Effector memory CD4-positive, alpha-beta T cell (primary cell): ENCODE measurements around the gene POC1A.

Source experiments
- DNase-seq, 3 donors: peaks; one replicate each; pipeline ENCODE4 v3.0.0-alpha.2; 2020
- H3K27ac ChIP-seq: 2 replicates; pipeline ENCODE4 v1.7.0; 2013; ENCODE audit warnings: mild to moderate bottlenecking, low read length, moderate library complexity; ENCODE audit not compliant: insufficient read depth, poor library complexity, severe bottlenecking
- H3K27me3 ChIP-seq: replicated peaks from 2 replicates; pipeline ENCODE4 v1.7.0; 2013; ENCODE audit warnings: mild to moderate bottlenecking, low read length; ENCODE audit not compliant: insufficient read depth, control insufficient read depth, poor library complexity, severe bottlenecking
- H3K36me3 ChIP-seq: 2 replicates; pipeline ENCODE4 v1.7.0; 2013; ENCODE audit warnings: mild to moderate bottlenecking, low read length, moderate library complexity; ENCODE audit not compliant: control insufficient read depth, insufficient read depth
- H3K4me1 ChIP-seq: 2 replicates; pipeline ENCODE4 v1.7.0; 2013; ENCODE audit warnings: low read length, mild to moderate bottlenecking; ENCODE audit not compliant: control insufficient read depth, insufficient read depth, poor library complexity, severe bottlenecking
- H3K4me3 ChIP-seq: 2 replicates; pipeline ENCODE4 v1.7.0; 2013; ENCODE audit warnings: low read length, low read depth, mild to moderate bottlenecking; ENCODE audit not compliant: insufficient read depth, poor library complexity, severe bottlenecking
- H3K9me3 ChIP-seq: 2 replicates; pipeline ENCODE4 v1.7.0; 2013; ENCODE audit warnings: mild to moderate bottlenecking, low read length, moderate library complexity; ENCODE audit not compliant: control insufficient read depth

POC1A gene

DNA sequence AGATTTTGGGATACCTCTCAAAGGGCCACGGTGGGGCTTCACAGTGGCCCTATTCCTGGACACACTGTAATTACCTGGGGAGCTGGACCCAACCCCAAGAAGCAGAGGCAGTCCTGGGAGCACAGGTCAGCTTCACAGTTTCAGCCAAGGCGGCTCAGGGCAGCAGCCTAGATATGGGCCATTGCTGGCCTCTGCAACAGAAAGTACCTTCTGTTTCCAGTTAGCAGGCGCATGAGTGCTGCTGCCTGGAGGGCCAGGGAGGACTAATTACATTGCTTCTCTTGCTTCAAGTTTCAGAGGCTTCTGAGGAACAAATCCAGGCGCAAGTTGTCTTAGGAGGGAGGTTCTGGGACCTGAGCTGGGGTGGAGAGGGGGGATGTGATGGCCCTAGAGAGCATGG is 84.4 kb downstream of the POC1A start:
- Histone ChIP-seq H3K9me3 (no peaks in the 10 kb centered on the region), H3K27ac (no peak overlapping the region), H3K27me3 (no peaks in the 10 kb centered on the region), H3K4me1 (no peaks in the 10 kb centered on the region), H3K36me3 (no peaks in the 10 kb centered on the region), H3K4me3 (no peak overlapping the region)
- no peak for DNase-seq

DNA sequence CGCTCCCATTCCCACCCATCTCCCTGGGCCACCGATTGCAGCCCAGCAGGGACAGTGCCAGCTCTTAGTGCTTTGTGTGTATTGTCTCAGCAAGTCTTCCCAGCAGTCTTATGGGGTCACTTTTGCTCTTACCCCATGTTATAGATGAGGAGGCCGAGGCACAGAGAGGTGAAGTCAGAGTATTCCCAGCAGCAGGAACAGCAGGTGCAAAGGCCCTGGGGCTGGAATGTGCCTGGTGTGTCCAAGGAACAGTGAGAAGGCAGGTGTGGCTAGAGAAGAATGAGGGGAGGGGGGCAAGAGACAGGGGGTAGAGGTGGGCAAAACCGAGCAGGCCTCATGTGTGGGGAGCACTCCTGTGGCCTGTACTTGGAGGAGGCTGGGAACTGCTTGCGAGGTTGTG is 85.1 kb downstream of the POC1A start:
- Histone ChIP-seq H3K4me1 (no peaks in the 10 kb centered on the region), H3K27me3 (no peaks in the 10 kb centered on the region), H3K27ac (no peak overlapping the region), H3K4me3 (no peak overlapping the region), H3K36me3 (no peaks in the 10 kb centered on the region), H3K9me3 (no peaks in the 10 kb centered on the region)
- DNase-seq, result no peak

DNA sequence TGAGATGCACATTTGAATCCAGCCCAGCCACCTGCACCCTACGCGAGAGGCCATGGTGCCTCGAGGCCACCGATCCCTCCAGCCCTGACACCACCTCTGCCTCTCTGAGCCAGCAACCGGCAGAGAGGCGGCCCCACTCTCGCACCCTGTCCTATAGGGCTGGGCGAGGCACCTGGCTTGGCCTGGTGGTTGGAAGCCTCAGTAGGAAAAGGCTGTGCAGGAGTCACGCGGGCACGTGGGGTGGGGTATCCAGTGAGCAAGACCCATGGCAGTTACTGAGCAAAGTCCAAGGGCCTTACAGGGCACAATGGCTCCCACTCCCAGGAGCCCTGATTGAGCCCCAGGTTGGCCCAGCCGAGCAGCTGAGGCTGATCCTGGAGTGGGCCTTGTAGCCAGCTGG is 85.5 kb downstream of the POC1A start:
- Histone ChIP-seq H3K27ac (no peak overlapping the region), H3K4me1 (no peaks in the 10 kb centered on the region), H3K9me3 (no peaks in the 10 kb centered on the region), H3K4me3 (no peak overlapping the region), H3K27me3 (no peaks in the 10 kb centered on the region), H3K36me3 (no peaks in the 10 kb centered on the region)
- DNase-seq, result no peak

- H3K4me3 ChIP-seq, result no peak overlapping the region
- no peaks in the 10 kb centered on the region for H3K9me3 ChIP-seq
- no peak overlapping the region for H3K27ac ChIP-seq
- H3K36me3 ChIP-seq, result no peaks in the 10 kb centered on the region
- no peaks in the 10 kb centered on the region for H3K27me3 ChIP-seq
- DNase-seq, result no peak
- H3K4me1 ChIP-seq, result no peaks in the 10 kb centered on the region
These were observed 86.1 kb downstream of the POC1A start for GRCh38 chr3:52068055-52068571.

DNA sequence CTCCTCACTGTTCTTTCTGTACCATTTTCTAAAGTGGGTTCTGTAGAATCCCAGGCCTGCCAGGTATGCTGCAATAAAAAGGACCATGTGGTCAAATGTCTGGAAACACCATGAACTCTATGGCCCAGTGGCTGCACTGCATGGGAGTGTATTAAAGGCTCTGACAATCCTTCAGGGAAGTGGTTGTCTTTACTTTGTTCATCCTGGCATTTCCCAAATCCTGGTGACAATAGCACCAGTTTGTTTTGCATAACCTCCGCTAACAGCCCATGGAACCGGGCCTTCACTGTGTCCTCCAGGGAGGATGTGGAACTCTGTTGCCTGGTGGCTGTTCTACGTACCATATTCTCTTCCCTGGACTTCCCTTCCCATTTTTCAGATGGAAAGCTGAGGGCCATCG is 86.7 kb downstream of the POC1A start:
- H3K27me3 ChIP-seq, result no peaks in the 10 kb centered on the region
- DNase-seq, result no peak
- no peaks in the 10 kb centered on the region for H3K9me3 ChIP-seq
- H3K27ac ChIP-seq, result no peak overlapping the region
- no peaks in the 10 kb centered on the region for H3K36me3 ChIP-seq
- H3K4me1 ChIP-seq, result no peaks in the 10 kb centered on the region
- H3K4me3 ChIP-seq, result no peak overlapping the region

GRCh38 chr3:52067046-52067445 is 87.2 kb downstream of the POC1A start:
- Histone ChIP-seq H3K27me3 (no peaks in the 10 kb centered on the region), H3K9me3 (no peaks in the 10 kb centered on the region), H3K4me3 (no peak overlapping the region), H3K27ac (no peak overlapping the region), H3K36me3 (no peaks in the 10 kb centered on the region), H3K4me1 (no peaks in the 10 kb centered on the region)
- DNase-seq, result no peak

GRCh38 chr3:52065264-52065756 is 88.9 kb downstream of the POC1A start:
- no peaks in the 10 kb centered on the region for H3K9me3 ChIP-seq
- H3K36me3 ChIP-seq, result no peaks in the 10 kb centered on the region
- H3K27ac ChIP-seq, result no peak overlapping the region
- no peaks in the 10 kb centered on the region for H3K27me3 ChIP-seq
- H3K4me1 ChIP-seq, result no peaks in the 10 kb centered on the region
- no peak for DNase-seq
- no peak overlapping the region for H3K4me3 ChIP-seq

DNA sequence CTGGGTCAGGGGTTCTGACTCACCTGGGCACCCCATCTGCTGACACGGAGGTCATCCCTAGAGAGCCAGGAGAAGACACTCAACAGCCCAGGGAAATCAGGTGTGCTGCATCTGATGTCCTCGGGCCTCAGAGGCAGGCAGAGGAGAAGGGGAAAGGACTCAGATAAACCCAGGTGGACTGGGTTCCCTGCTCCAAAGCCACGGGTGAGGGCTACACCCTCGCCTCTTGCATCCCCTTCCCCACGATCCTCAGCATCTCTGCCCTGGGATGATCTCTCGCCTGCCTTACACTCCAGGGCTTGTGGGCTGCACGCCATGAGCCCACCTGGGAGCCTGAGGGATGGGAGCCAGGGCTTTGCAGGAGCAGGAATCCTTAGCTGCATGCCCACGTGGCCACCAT is 89.7 kb downstream of the POC1A start:
- H3K4me3 ChIP-seq, result no peak overlapping the region

DNA sequence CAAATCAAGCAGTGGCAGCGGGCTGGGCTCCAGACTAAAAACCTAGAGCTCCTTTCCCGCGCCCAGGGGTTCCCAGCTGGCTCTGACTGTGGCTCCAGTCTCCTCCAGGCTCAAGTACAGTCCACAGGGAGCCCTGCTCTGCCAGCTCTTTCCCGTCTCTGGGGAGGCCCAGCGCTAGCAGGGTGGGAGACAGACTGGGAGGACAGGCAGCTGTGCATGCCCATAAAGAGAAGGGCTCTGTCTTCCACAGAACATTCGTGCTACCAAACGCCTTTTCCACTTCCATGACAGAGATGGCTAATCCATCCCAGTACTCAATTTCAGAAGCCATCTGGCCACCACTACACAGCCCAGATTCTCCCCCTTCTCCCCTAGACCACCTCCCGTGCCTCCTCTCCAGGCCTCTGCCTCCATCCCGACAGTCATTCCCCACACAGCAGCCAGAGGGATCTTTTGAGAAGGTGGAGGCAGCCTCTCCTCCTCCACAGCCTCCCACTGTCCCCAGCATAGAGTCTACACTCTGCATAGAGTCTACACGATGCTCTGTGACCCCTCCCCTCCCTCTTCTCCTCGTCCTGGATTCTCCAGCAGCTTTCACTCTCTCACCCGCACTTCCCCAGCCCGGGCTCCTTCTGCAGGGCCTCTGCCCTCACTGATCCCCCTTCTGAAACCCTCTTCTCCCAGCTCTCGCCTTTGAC is 91.0 kb downstream of the POC1A start:
- H3K36me3 ChIP-seq, result no peaks in the 10 kb centered on the region
- H3K4me3 ChIP-seq, result no peak overlapping the region
- H3K4me1 ChIP-seq, result no peaks in the 10 kb centered on the region
- no peaks in the 10 kb centered on the region for H3K9me3 ChIP-seq
- DNase-seq, result no peak
- H3K27me3 ChIP-seq, result no peaks in the 10 kb centered on the region
- no peak overlapping the region for H3K27ac ChIP-seq

More for the DNA sequence above, 89.7 kb downstream of the POC1A start:
- H3K27me3 ChIP-seq, result no peaks in the 10 kb centered on the region
- H3K27ac ChIP-seq, result no peak overlapping the region
- H3K4me1 ChIP-seq, result no peaks in the 10 kb centered on the region
- no peaks in the 10 kb centered on the region for H3K9me3 ChIP-seq
- no peak for DNase-seq
- no peaks in the 10 kb centered on the region for H3K36me3 ChIP-seq

GRCh38 chr3:52062505-52062904 is 91.7 kb downstream of the POC1A start:
- no peak for DNase-seq
- no peak overlapping the region for H3K27ac ChIP-seq
- H3K27me3 ChIP-seq, result no peaks in the 10 kb centered on the region
- peaks cover 6% of the 10 kb centered on the region for H3K4me1 ChIP-seq
- no peaks in the 10 kb centered on the region for H3K9me3 ChIP-seq
- H3K4me3 ChIP-seq, result no peak overlapping the region
- H3K36me3 ChIP-seq, result no peaks in the 10 kb centered on the region
